D721Med (cell line): ENCODE results near the gene ARMC6.

Experiments used
- DNase-seq: peaks from one replicate; pipeline ENCODE4 v3.0.0; 2011; ENCODE audit warnings: low spot score; ENCODE audit not compliant: insufficient read length
- FAIRE-seq: peaks from 2 replicates; lab custom pipeline; 2011; peaks lifted over from hg19 to GRCh38; lab: Jason Lieb, UNC
- CTCF ChIP-seq: IDR thresholded peaks from 2 replicates; pipeline ENCODE4 v1.5.1; 2012; ENCODE audit warnings: mild to moderate bottlenecking, control low read depth; ENCODE audit not compliant: insufficient read depth; ENCODE audit errors: missing control alignments

ARMC6 gene

DNA sequence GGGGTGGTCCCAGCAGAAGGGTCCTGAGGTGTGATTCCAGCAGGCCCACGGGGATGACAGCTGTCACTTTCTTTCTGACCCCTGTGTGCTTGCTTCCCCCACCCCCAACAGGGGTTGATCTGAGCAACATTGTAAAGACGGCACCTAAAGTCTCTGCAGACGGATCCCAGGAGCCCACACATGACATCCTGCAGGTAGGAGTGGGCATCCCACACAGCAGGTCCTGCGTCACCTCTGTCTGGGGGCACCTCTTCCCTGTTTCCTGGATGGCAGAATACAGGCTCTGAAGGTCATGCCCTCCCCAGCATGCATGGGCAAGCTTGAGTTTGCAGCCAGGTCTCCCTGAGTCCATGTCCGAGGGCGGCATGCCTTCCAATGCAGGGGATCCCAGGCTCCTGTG, 10.5 kb downstream of the ARMC6 start:
- FAIRE-seq, result no peak

GRCh38 chr19:19049406-19049805, 16.0 kb downstream of the ARMC6 start:
- no peak for DNase-seq
- TF ChIP-seq CTCF, result no peak
- no peak for FAIRE-seq

More for the DNA sequence above, 10.5 kb downstream of the ARMC6 start:
- no peak for TF ChIP-seq CTCF
- DNase-seq, result no peak

- DNase-seq (no peak), FAIRE-seq (no peak)
- TF ChIP-seq CTCF, result no peak
Observed at GRCh38 chr19:19050104-19050503, 16.7 kb downstream of the ARMC6 start.

DNA sequence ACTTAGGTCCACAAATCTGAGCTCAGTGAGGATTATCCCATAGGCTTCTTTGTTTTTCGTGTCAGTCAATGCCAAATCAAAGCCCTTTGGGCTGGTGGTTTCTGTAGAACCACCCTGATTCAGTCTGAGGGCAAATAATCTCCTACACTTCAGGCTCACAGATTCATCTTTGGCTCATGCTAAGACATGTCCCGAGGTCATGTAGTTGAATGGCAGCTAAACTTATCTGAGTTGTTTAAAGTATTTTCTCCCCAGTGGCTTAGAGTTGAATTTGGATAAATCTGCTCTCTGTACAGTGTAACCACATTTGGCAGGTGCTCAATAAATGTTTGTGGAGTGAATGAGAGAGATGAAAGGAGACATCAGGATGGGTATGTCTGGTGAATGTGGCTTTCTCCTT, 17.3 kb downstream of the ARMC6 start:
- DNase-seq, result no peak
- no peak for FAIRE-seq

GRCh38 chr19:19051478-19052213, 18.2 kb downstream of the ARMC6 start:
- DNase-seq, result no peak
- FAIRE-seq, result no peak
- no peak for TF ChIP-seq CTCF

More for the DNA sequence above, 17.3 kb downstream of the ARMC6 start:
- no peak for TF ChIP-seq CTCF

- no peak for FAIRE-seq
- TF ChIP-seq CTCF, result no peak
- DNase-seq, result no peak
Observed at GRCh38 chr19:19052921-19053320, 19.5 kb downstream of the ARMC6 start.
